SK-N-SH (cell line): ENCODE measurements around the gene KNDC1. TPM values are rescaled to one million over a fixed set of nuclear protein-coding genes. Genes with fewer than 3 reads are reported as not detected.

Experiments
- CTCF ChIA-PET: fragments of 300-600, 350-600 bp; formaldehyde crosslinking; extraction: SDS; loops from one replicate; lab custom pipeline; 2021; lab: Yijun Ruan, JAX
- POLR2A ChIA-PET: fragments of 350-600 bp; sonication (Branson Sonifier 250); formaldehyde crosslinking; extraction: SDS; loops from one replicate; lab custom pipeline; 2020; ENCODE audit warnings: antibody characterized with exemption, inconsistent platforms; lab: Yijun Ruan, JAX
- DNase-seq: peaks from one replicate; pipeline ENCODE4 v3.0.0; 2012
- H2AFZ ChIP-seq: fragments of 200-600 bp; sonication (generic); 2 replicates; pipeline ENCODE4 v1.8.1; 2016; ENCODE audit warnings: antibody characterized with exemption, mild to moderate bottlenecking, low read depth
- H3F3A ChIP-seq: fragments of 200-600 bp; sonication (generic); replicated peaks from 2 replicates; pipeline ENCODE3; 2016; ENCODE audit warnings: antibody characterized with exemption, mild to moderate bottlenecking; ENCODE audit not compliant: insufficient read depth
- H3K27ac ChIP-seq, 2 experiments: fragments of 200-500 bp in 1 of 2; fragments of 200-600 bp in 1 of 2; sonication (Bioruptor generic) in 1 of 2; sonication (generic), shearing (Covaris generic) in 1 of 2; 2 replicates each; pipeline versions ENCODE4 v1.5.1 to v1.6.1; 2014 to 2016; ENCODE audit warnings: low read depth in 2 of 2, inconsistent platforms in 1 of 2, low read length in 1 of 2, mild to moderate bottlenecking in 1 of 2, mixed read lengths in 1 of 2
- H3K27me3 ChIP-seq: fragments of 200-600 bp; sonication (generic), shearing (Covaris generic); 2 replicates; pipeline ENCODE4 v1.6.1; 2016; ENCODE audit warnings: mixed run types; ENCODE audit not compliant: insufficient read depth
- H3K36me3 ChIP-seq, 2 experiments: fragments of 200-500 bp in 1 of 2; fragments of 200-600 bp in 1 of 2; sonication (Bioruptor generic) in 1 of 2; sonication (generic) in 1 of 2; replicated peaks in 1 of 2; 2 replicates each; pipeline versions ENCODE3 to v1.5.1; 2014 to 2016; ENCODE audit warnings: low read length in 1 of 2, mild to moderate bottlenecking in 1 of 2; ENCODE audit not compliant: insufficient read depth in 2 of 2, control insufficient read depth in 1 of 2
- H3K4me1 ChIP-seq, 2 experiments: fragments of 200-500 bp in 1 of 2; fragments of 200-600 bp in 1 of 2; sonication (Bioruptor generic) in 1 of 2; sonication (generic), shearing (Covaris generic) in 1 of 2; 2 replicates each; pipeline versions ENCODE4 v1.5.1 to v1.6.1; 2014 to 2016; ENCODE audit warnings: low read depth in 1 of 2, low read length in 1 of 2, mixed run types in 1 of 2; ENCODE audit not compliant: insufficient read depth in 2 of 2, control insufficient read depth in 1 of 2
- H3K4me2 ChIP-seq: fragments of 200-600 bp; sonication (generic), shearing (Covaris generic); 2 replicates; pipeline ENCODE4 v1.6.1; 2017; ENCODE audit warnings: mixed run types
- H3K4me3 ChIP-seq, 2 experiments: fragments of 200-500 bp in 1 of 2; fragments of 200-600 bp in 1 of 2; sonication (Bioruptor generic) in 1 of 2; sonication (generic), shearing (Covaris generic) in 1 of 2; 2 replicates each; pipeline versions ENCODE4 v1.5.1 to v1.8.1; 2014 to 2016; ENCODE audit warnings: low read depth in 2 of 2, inconsistent platforms in 1 of 2, low read length in 1 of 2, mild to moderate bottlenecking in 1 of 2, mixed read lengths in 1 of 2, moderate library complexity in 1 of 2
- H3K79me2 ChIP-seq: fragments of 200-600 bp; sonication (generic); 2 replicates; pipeline ENCODE4 v1.8.1; 2017; ENCODE audit warnings: mild to moderate bottlenecking; ENCODE audit not compliant: insufficient read depth
- H3K9ac ChIP-seq: fragments of 200-600 bp; sonication (generic); 2 replicates; pipeline ENCODE4 v1.6.1; 2017; ENCODE audit warnings: mixed run types
- H3K9me2 ChIP-seq: fragments of 200-600 bp; sonication (generic); 2 replicates; pipeline ENCODE4 v1.6.1; 2017; ENCODE audit warnings: mixed run types
- H3K9me3 ChIP-seq: fragments of 200-600 bp; sonication (generic); 2 replicates; pipeline ENCODE4 v1.6.1; 2017; ENCODE audit warnings: mixed run types, mild to moderate bottlenecking, moderate library complexity
- H4K20me1 ChIP-seq: fragments of 200-600 bp; sonication (generic); 2 replicates; pipeline ENCODE4 v1.6.1; 2017; ENCODE audit warnings: mild to moderate bottlenecking, mixed run types; ENCODE audit not compliant: insufficient read depth
- ELF1 ChIP-seq: IDR thresholded peaks from 2 replicates; pipeline ENCODE4 v1.4.0; 2012
- EZH2phosphoT487 ChIP-seq: fragments of 200-600 bp; sonication (generic); IDR thresholded peaks from 2 replicates; pipeline ENCODE4 v1.6.1; 2017; ENCODE audit warnings: low read depth, mixed run types, mild to moderate bottlenecking, antibody characterized with exemption, moderate library complexity, borderline replicate concordance
- FOSL2 ChIP-seq: IDR thresholded peaks from 2 replicates; pipeline ENCODE4 v1.4.0; 2012; ENCODE audit warnings: low read depth, mild to moderate bottlenecking, moderate library complexity, borderline replicate concordance
- FOXM1 ChIP-seq: IDR thresholded peaks from 2 replicates; pipeline ENCODE4 v1.4.0; 2012; ENCODE audit warnings: low read depth, mild to moderate bottlenecking
- GABPA ChIP-seq: IDR thresholded peaks from 2 replicates; pipeline ENCODE4 v1.4.0; 2012; ENCODE audit warnings: low read depth, mild to moderate bottlenecking
- GATA2 ChIP-seq: sonication (generic); formaldehyde crosslinking; IDR thresholded peaks from 2 replicates; pipeline ENCODE4 v1.5.0; 2020; ENCODE audit warnings: mild to moderate bottlenecking, missing genetic modification reagents
- MXI1 ChIP-seq: IDR thresholded peaks from 2 replicates; pipeline ENCODE4 v1.6.1; 2012; ENCODE audit warnings: mild to moderate bottlenecking, low read depth, low read length, improper control_type of control experiment
- NFIC ChIP-seq: IDR thresholded peaks from 2 replicates; pipeline ENCODE4 v1.4.0; 2012; ENCODE audit warnings: borderline replicate concordance
- NRF1 ChIP-seq: IDR thresholded peaks from 2 replicates; pipeline ENCODE4 v1.6.1; 2012; ENCODE audit warnings: low read depth, mild to moderate bottlenecking, low read length
- RAD21 ChIP-seq: IDR thresholded peaks from 2 replicates; pipeline ENCODE4 v1.6.1; 2012; ENCODE audit warnings: mild to moderate bottlenecking, low read length
- RCOR1 ChIP-seq: fragments of 150-350 bp; IDR thresholded peaks from 2 replicates; pipeline ENCODE4 v1.6.1; 2017; ENCODE audit warnings: antibody characterized with exemption, low read length
- ZBTB33 ChIP-seq: IDR thresholded peaks from 2 replicates; pipeline ENCODE4 v1.4.0; 2012; ENCODE audit warnings: low read depth, borderline replicate concordance
- WGBS: methylation state at CpG from one replicate; pipeline ENCODE4 v1.1.6; 2017; ENCODE audit warnings: low lambda C conversion rate; 5-methylcytosine and 5-hydroxymethylcytosine counted together
- polyA plus RNA-seq, 3 experiments: library from polyadenylated mRNA; depleted of rRNA; stranded (reverse); fragments of >200 nt; gene quantifications; 2 replicates each; pipeline ENCODE4 v1.2.3, GENCODE V29; 2012
- TF ChIP-seq, protein P1 (sequence below): IDR thresholded peaks from 2 replicates; pipeline ENCODE4; 2012

Gene KNDC1
- polyA plus RNA-seq, 1 of the 3 experiments (the other 2 are of a cell fraction): 1.4 TPM

GRCh38 chr10:133162178-133162909 lies 2.3 kb downstream of the KNDC1 start:
- Histone ChIP-seq H3K9me2 (no peaks in the 10 kb centered on the region), H3K27ac (no peak overlapping the region), H2AFZ (no peak overlapping the region), H3K9ac (no peak overlapping the region), H3K4me2 (no peak overlapping the region), H3K4me1 (peaks cover 0 to 19% of the 10 kb centered on the region in 2 experiments; a peak in 1 of 4 replicates), H3F3A (peaks cover 3% of the 10 kb centered on the region), H4K20me1 (no peaks in the 10 kb centered on the region), H3K79me2 (no peaks in the 10 kb centered on the region), H3K4me3 (no peak overlapping the region), H3K27me3 (no peaks in the 10 kb centered on the region), H3K36me3 (no peaks in the 10 kb centered on the region), H3K9me3 (no peaks in the 10 kb centered on the region)
- TF ChIP-seq MXI1 (no peak), GABPA (no peak), NFIC (no peak), FOXM1 (no peak), ELF1 (no peak), GATA2 (CRISPR knock-in tag) (no peak), FOSL2 (no peak), EZH2phosphoT487 (no peak), NRF1 (no peak), RCOR1 (no peak), ZBTB33 (no peak), RAD21 (no peak)
- TF ChIP-seq, protein P1, sequence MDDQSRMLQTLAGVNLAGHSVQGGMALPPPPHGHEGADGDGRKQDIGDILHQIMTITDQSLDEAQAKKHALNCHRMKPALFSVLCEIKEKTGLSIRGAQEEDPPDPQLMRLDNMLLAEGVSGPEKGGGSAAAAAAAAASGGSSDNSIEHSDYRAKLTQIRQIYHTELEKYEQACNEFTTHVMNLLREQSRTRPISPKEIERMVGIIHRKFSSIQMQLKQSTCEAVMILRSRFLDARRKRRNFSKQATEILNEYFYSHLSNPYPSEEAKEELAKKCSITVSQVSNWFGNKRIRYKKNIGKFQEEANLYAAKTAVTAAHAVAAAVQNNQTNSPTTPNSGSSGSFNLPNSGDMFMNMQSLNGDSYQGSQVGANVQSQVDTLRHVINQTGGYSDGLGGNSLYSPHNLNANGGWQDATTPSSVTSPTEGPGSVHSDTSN: no peak
- ChIA-PET CTCF (interaction anchor here (0.6 to 1.0 kb wide), 2 partner anchors 19 to 508 kb away, joined by 3 read pairs; no protein-coding TSS in a partner anchor), POLR2A (no interaction called here)
- WGBS: 98% methylated on average over 13 of the region's 22 CpGs
- no peak for DNase-seq
